Measurements from ENCODE around the gene ZFPM1. TPM values are rescaled to one million over a fixed set of nuclear protein-coding genes. Genes with fewer than 3 reads are reported as not detected.
"Not testable (repeated sequence)": the region's sequence is repeated elsewhere in the genome, so short reads cannot be mapped to it uniquely, and the experiment has no call there.

ZFPM1 gene
- total and polyA plus RNA-seq, 4 donors = 0.88 to 8.8 (median 3.0) TPM

DNA sequence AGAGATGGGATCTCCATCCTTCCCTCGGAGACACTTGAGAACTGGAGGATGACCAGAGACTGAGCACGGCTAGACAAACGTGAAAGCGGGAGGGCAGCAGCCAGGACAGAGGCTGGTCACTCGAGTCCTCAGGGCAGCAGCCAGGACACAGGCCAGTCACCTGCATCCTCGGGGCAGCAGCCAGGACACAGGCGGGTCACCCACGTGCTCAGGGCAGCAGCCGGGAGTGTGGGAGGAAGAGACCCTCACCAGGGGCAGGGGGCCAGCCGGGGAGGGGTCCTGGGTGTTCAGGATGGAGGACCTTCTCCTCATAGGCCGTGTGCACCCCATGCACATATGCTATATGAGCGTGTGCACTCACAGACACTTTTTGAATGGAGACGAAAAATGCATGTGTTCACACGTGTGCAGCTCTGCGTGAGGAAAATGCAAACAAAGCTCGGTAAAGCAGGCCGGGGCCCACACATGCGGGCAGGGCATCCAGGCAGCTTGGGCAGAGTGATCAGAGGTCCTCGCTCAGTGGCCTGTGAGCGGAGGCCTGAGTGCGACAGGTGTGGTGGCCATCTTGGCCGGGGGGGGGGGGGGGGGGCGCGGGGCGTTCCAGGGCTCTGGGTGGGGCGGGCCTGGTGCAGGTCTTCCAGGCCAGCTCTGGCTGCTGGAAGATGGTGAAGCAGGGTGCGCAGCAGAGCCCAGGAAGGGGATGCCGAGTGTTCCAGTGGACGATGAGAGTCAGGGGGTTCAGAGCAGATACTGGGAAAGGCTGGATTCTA lies 43.6 kb upstream of the ZFPM1 start:
- no peak overlapping the region for H3K27ac ChIP-seq (ENCODE audit: low read depth in 1 of 2, low read length in 2 of 2)
- no peaks in the 10 kb centered on the region for H3K36me3 ChIP-seq (ENCODE audit: control insufficient read depth in 1 of 2, insufficient read depth in 2 of 2, low read length in 1 of 2)
- intact Hi-C loops (cut with DNase I) = no loop called here
- H3K4me3 ChIP-seq (ENCODE audit: low read length in 2 of 2) = no peak overlapping the region
- no peaks in the 10 kb centered on the region for H3K27me3 ChIP-seq (ENCODE audit: control insufficient read depth in 1 of 2, insufficient read depth in 2 of 2, low read length in 1 of 2)
- 92 to 95% methylated on average over 25 to 29 of the region's 29 CpGs for WGBS, 2 donors
- H3K4me1 ChIP-seq (ENCODE audit: control insufficient read depth in 1 of 2, insufficient read depth in 2 of 2, low read length in 2 of 2) = no peaks in the 10 kb centered on the region
- no peak for ATAC-seq (ENCODE audit: low FRiP score)
- DNase-seq = no peak
- no peaks in the 10 kb centered on the region for H3K9me3 ChIP-seq (ENCODE audit: control insufficient read depth, low read length)

DNA sequence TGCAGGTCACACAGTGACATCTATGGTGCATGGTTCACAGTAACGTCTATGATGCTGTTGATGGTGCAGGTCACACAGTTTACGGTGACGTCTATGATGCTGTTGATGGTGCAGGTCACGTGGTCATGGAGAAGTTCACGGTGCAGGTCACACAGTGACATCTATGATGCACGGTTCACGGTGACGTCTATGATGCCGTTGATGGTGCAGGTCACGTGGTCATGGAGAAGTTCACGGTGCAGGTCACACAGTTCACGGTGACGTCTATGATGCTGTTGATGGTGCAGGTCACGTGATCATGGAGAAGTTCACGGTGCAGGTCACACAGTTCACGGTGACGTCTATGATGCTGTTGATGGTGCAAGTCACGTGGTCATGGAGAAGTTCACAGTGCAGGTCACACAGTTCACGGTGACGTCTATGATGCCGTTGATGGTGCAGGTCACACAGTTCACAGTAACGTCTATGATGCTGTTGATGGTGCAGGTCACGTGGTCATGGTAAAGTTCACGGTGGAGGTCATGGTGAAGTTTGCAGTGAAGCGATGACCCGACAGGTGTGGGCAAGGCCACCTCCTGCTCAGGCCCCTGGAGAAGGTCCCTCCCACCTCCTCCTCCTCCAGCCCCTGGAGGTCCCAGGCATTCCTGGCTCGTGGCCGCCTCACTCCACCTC lies 42.6 kb upstream of the ZFPM1 start:
- H3K27me3 ChIP-seq (ENCODE audit: control insufficient read depth in 1 of 2, insufficient read depth in 2 of 2, low read length in 1 of 2); H3K9me3 ChIP-seq (ENCODE audit: control insufficient read depth, low read length); H3K4me1 ChIP-seq (ENCODE audit: control insufficient read depth in 1 of 2, insufficient read depth in 2 of 2, low read length in 2 of 2); H3K4me3 ChIP-seq (ENCODE audit: low read length in 2 of 2); ATAC-seq (ENCODE audit: low FRiP score); H3K27ac ChIP-seq (ENCODE audit: low read depth in 1 of 2, low read length in 2 of 2); intact Hi-C loops (cut with DNase I); H3K36me3 ChIP-seq (ENCODE audit: control insufficient read depth in 1 of 2, insufficient read depth in 2 of 2, low read length in 1 of 2); DNase-seq: not testable (repeated sequence)
- 96% methylated on average over 28 of the region's 28 CpGs for WGBS, 2 donors

DNA sequence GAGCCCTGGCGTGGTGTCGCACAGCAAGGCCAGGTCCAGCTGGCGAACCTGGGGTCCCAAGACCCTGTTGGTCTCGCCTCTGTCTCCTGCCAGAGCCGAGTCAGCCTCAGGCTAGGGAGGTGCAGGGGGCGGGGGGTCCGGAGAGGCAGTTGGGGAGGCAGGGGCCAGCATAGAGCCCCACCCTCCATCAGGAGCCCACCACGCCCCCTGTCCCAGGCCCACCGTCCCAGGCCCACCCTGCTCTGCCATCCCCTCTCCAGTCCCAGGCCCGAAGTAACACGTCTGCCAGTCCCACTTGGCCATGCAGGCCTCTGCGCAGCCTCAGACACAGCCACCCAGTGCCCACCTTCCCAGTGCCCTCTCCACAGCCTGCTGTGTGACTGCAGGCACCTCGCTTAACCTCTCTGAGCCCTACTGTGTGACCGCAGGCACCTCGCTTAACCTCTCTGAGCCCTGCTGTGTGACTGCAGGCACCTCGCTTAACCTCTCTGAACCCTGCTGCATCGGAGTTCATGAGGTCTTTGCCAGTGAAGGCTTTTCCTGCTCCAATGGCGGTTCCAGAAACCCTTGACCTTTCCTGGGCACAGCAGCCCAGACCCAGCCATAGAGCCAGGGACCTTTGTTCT lies 41.0 kb upstream of the ZFPM1 start:
- intact Hi-C loops (cut with DNase I) = no loop called here
- Histone ChIP-seq H3K36me3 (ENCODE audit: control insufficient read depth in 1 of 2, insufficient read depth in 2 of 2, low read length in 1 of 2) (no peaks in the 10 kb centered on the region), H3K27me3 (ENCODE audit: control insufficient read depth in 1 of 2, insufficient read depth in 2 of 2, low read length in 1 of 2) (no peaks in the 10 kb centered on the region), H3K9me3 (ENCODE audit: control insufficient read depth, low read length) (no peaks in the 10 kb centered on the region), H3K4me3 (ENCODE audit: low read length in 2 of 2) (no peak overlapping the region), H3K4me1 (ENCODE audit: control insufficient read depth in 1 of 2, insufficient read depth in 2 of 2, low read length in 2 of 2) (no peaks in the 10 kb centered on the region), H3K27ac (ENCODE audit: low read depth in 1 of 2, low read length in 2 of 2) (no peak overlapping the region)
- ATAC-seq (ENCODE audit: low FRiP score) = no peak
- 93 to 96% methylated on average over 17 to 18 of the region's 18 CpGs for WGBS, 2 donors
- no peak for DNase-seq

DNA sequence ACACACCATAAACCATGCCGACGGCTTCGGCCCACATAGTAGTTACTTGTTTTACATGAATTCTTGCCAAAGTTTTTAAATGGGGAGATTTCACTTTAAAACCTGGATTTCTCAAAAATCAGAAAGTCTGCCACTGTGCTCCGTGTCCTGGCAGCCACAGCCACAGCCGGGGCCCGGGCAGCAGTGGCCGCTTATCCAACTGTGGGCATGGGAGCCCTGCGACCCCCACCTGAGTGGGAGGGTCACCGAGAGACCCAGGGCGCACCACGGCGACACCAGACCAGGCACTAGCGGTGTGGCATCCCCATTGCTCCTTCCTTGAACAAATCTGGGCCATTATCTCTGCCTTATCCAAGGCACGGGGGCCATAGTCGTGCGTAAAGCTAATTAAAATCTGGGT lies 40.3 kb upstream of the ZFPM1 start:
- 80 to 83% methylated on average over 16 of the region's 16 CpGs for WGBS, 2 donors
- no peak overlapping the region for H3K4me3 ChIP-seq (ENCODE audit: low read length in 2 of 2)

DNA sequence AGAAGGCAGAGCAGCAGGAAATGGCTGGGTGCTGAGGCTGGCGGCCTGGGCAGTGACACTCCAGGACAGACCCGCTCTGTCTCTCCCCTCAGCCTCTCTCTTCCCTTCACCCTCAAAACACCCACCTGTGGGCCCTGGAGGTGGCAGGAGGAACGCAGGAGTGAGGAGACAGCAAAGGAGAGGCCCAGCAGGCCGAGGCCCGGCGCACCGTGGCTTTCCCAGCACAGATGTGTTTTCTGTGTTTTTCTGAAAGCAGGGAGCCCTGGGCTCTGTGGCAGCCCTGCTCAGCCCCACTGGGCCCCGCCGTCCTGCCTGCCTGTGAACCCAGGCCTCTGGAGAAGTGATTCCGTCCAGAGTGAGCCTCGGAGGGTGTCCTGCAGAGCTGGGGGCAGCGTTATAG lies 39.8 kb upstream of the ZFPM1 start:
- DNase-seq = no peak

More for the DNA sequence above, 40.3 kb upstream of the ZFPM1 start:
- intact Hi-C loops (cut with DNase I) = no loop called here
- H3K27ac ChIP-seq (ENCODE audit: low read depth in 1 of 2, low read length in 2 of 2) = no peak overlapping the region
- H3K9me3 ChIP-seq (ENCODE audit: control insufficient read depth, low read length) = no peaks in the 10 kb centered on the region
- DNase-seq (no peak), ATAC-seq (ENCODE audit: low FRiP score) (no peak)
- H3K36me3 ChIP-seq (ENCODE audit: control insufficient read depth in 1 of 2, insufficient read depth in 2 of 2, low read length in 1 of 2) = no peaks in the 10 kb centered on the region
- H3K4me1 ChIP-seq (ENCODE audit: control insufficient read depth in 1 of 2, insufficient read depth in 2 of 2, low read length in 2 of 2) = no peaks in the 10 kb centered on the region
- H3K27me3 ChIP-seq (ENCODE audit: control insufficient read depth in 1 of 2, insufficient read depth in 2 of 2, low read length in 1 of 2) = no peaks in the 10 kb centered on the region

DNA sequence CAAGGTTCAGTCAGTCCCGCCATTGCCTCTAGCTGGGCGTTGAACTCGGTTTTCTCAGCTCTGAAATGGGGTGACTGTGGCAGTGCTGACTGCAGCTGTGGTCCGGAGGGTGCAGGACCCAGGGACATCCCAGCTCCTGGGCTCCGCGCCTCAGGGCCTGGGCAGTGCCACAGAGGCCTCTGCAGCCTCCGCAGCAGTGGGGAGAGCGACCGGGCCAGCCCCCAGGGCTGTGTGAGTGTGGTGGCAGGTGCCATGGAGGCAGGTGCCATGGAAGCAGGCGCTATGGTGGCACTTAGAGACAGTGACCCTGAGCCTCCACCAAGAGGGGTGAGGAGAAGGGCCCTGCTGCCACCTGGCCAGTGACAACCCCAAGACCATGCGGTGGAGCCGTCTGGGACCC lies 39.4 kb upstream of the ZFPM1 start:
- Histone ChIP-seq H3K27me3 (ENCODE audit: control insufficient read depth in 1 of 2, insufficient read depth in 2 of 2, low read length in 1 of 2) (no peaks in the 10 kb centered on the region), H3K4me1 (ENCODE audit: control insufficient read depth in 1 of 2, insufficient read depth in 2 of 2, low read length in 2 of 2) (no peaks in the 10 kb centered on the region), H3K27ac (ENCODE audit: low read depth in 1 of 2, low read length in 2 of 2) (no peak overlapping the region), H3K4me3 (ENCODE audit: low read length in 2 of 2) (no peak overlapping the region), H3K9me3 (ENCODE audit: control insufficient read depth, low read length) (no peaks in the 10 kb centered on the region), H3K36me3 (ENCODE audit: control insufficient read depth in 1 of 2, insufficient read depth in 2 of 2, low read length in 1 of 2) (no peaks in the 10 kb centered on the region)
- ATAC-seq (ENCODE audit: low FRiP score) (no peak), DNase-seq (no peak)
- intact Hi-C loops (cut with DNase I) = no loop called here
- 97 to 98% methylated on average over 12 of the region's 12 CpGs for WGBS, 2 donors

More for the DNA sequence above, 39.8 kb upstream of the ZFPM1 start:
- H3K4me3 ChIP-seq (ENCODE audit: low read length in 2 of 2) = no peak overlapping the region
- H3K27ac ChIP-seq (ENCODE audit: low read depth in 1 of 2, low read length in 2 of 2) = no peak overlapping the region
- WGBS, 2 donors = 92 to 94% methylated on average over 12 of the region's 12 CpGs
- H3K9me3 ChIP-seq (ENCODE audit: control insufficient read depth, low read length) = no peaks in the 10 kb centered on the region
- ATAC-seq (ENCODE audit: low FRiP score) = no peak
- intact Hi-C loops (cut with DNase I) = no loop called here
- no peaks in the 10 kb centered on the region for H3K27me3 ChIP-seq (ENCODE audit: control insufficient read depth in 1 of 2, insufficient read depth in 2 of 2, low read length in 1 of 2)
- no peaks in the 10 kb centered on the region for H3K36me3 ChIP-seq (ENCODE audit: control insufficient read depth in 1 of 2, insufficient read depth in 2 of 2, low read length in 1 of 2)
- no peaks in the 10 kb centered on the region for H3K4me1 ChIP-seq (ENCODE audit: control insufficient read depth in 1 of 2, insufficient read depth in 2 of 2, low read length in 2 of 2)

DNA sequence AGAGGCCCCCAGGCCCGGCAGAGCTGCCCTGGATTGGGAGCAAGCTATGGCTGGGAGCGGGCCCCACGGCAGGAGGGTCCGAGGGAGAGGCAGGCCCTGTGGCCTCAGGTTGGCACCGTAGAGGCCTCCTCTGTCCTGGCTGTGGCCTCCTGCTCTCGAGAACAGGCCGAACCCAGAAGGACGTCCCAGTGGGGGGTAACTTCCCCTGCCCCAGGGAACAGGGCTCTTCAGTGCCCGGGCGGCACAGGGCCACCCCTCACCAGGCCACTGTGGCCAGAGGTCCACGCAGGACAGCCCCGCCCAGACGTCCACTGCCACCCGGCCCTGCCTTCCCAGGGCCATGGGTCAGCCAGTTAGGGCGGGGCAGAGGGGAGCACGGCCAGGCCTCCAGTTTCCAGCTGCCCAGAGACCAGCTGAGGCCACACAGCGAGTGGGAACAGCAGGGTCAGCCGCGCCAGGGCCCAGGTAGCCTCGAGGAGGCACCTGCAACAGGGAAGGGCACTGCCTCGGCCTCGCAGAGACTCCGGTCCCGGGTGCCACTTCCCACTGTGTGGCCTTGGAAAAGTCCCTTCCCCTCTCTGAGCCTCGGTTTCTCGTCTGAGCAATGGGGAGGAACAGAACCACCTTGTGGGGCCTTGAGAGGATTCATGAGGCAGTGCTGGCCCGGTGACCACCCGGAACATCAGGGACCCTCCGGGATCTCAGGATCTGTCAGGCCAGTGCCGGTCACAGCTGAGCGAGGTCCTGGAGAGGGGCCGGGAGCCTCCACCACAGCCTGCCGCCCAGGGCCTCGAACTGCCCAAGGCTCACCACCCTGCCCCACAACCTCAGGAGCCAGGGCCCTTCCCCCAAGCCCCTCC lies 38.3 kb upstream of the ZFPM1 start:
- Histone ChIP-seq H3K4me3 (ENCODE audit: low read length in 2 of 2) (no peak overlapping the region), H3K27ac (ENCODE audit: low read depth in 1 of 2, low read length in 2 of 2) (no peak overlapping the region), H3K4me1 (ENCODE audit: control insufficient read depth in 1 of 2, insufficient read depth in 2 of 2, low read length in 2 of 2) (no peaks in the 10 kb centered on the region), H3K36me3 (ENCODE audit: control insufficient read depth in 1 of 2, insufficient read depth in 2 of 2, low read length in 1 of 2) (no peaks in the 10 kb centered on the region), H3K9me3 (ENCODE audit: control insufficient read depth, low read length) (no peaks in the 10 kb centered on the region), H3K27me3 (ENCODE audit: control insufficient read depth in 1 of 2, insufficient read depth in 2 of 2, low read length in 1 of 2) (no peaks in the 10 kb centered on the region)
- no peak for DNase-seq
- ATAC-seq (ENCODE audit: low FRiP score) = no peak
- intact Hi-C loops (cut with DNase I) = no loop called here
- 94 to 95% methylated on average over 34 of the region's 34 CpGs for WGBS, 2 donors

DNA sequence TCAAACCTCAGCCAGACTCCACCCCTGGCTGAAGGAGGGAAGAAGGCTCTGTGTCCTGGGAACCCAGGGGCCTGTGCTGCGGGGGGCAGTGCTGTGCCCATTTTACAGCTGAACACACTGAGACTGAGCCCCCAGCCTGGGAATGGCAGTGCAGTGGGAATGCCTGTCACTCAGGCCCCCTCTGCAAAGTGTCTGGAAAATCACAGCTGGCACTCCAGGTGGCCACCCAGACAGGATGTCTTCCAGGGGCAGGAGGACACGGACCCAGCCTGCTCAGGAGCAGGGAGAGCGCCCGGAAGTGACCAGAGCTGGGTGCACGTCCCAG lies 37.7 kb upstream of the ZFPM1 start:
- intact Hi-C loops (cut with DNase I) = no loop called here
- no peak overlapping the region for H3K27ac ChIP-seq (ENCODE audit: low read depth in 1 of 2, low read length in 2 of 2)
- H3K27me3 ChIP-seq (ENCODE audit: control insufficient read depth in 1 of 2, insufficient read depth in 2 of 2, low read length in 1 of 2) = no peaks in the 10 kb centered on the region
- no peak for DNase-seq
- no peak overlapping the region for H3K4me3 ChIP-seq (ENCODE audit: low read length in 2 of 2)
- ATAC-seq (ENCODE audit: low FRiP score) = no peak
- no peaks in the 10 kb centered on the region for H3K4me1 ChIP-seq (ENCODE audit: control insufficient read depth in 1 of 2, insufficient read depth in 2 of 2, low read length in 2 of 2)
- H3K36me3 ChIP-seq (ENCODE audit: control insufficient read depth in 1 of 2, insufficient read depth in 2 of 2, low read length in 1 of 2) = no peaks in the 10 kb centered on the region
- WGBS, 2 donors = 96 to 97% methylated on average over 5 of the region's 5 CpGs
- no peaks in the 10 kb centered on the region for H3K9me3 ChIP-seq (ENCODE audit: control insufficient read depth, low read length)
